Measurements from ENCODE around the gene GRB10.

The GRB10 gene

GRCh38 chr7:50696810-50697582, 85.7 kb downstream of the GRB10 start:
- Histone ChIP-seq H3K9ac (no peak overlapping the region), H3K4me3 (IDR thresholded peaks at IDR 0.05; ENCODE audit: insufficient read depth, low read depth, low read length) (no peak overlapping the region), H3K27me3 (ENCODE audit: insufficient read depth, low read depth) (no peaks in the 10 kb centered on the region), H3K4me2 (no peak overlapping the region), H3K79me2 (ENCODE audit: insufficient read depth, low read depth) (no peaks in the 10 kb centered on the region), H4K20me1 (ENCODE audit: insufficient read depth) (no peaks in the 10 kb centered on the region), H3K27ac (no peak overlapping the region), H3K4me1 (ENCODE audit: low read depth, poor library complexity, severe bottlenecking) (peaks cover 6% of the 10 kb centered on the region), H2AFZ (ENCODE audit: low read depth) (no peak overlapping the region), H3K36me3 (ENCODE audit: insufficient read depth) (no peaks in the 10 kb centered on the region)
- TF ChIP-seq CTCF (conservative IDR thresholded peaks at IDR 0.05; ENCODE audit: low read depth, low read length) = peak; percentile 66

DNA sequence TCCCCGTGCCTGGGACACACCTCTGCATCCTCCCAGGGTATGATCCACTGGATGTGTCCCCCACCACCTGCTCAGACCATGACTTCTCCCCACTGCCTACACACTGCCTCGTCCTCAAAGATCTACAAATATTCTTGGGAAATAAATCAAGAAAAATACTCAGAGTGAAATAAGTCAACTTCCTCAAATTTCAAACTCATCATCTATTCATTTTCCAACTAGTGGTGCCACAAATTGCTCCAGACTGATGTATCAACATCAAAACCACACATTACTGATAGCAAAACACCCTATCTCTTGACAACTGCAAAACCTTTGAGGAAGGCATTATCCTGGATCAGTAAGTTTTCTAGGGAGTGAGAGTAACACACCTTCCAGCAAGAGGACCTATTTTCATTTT, 87.7 kb downstream of the GRB10 start:
- Histone ChIP-seq H3K4me3 (IDR thresholded peaks at IDR 0.05; ENCODE audit: insufficient read depth, low read depth, low read length) (no peak overlapping the region), H4K20me1 (ENCODE audit: insufficient read depth) (no peaks in the 10 kb centered on the region)
- no peak for TF ChIP-seq CTCF (conservative IDR thresholded peaks at IDR 0.05; ENCODE audit: low read depth, low read length)

GRCh38 chr7:50693455-50694130, 89.1 kb downstream of the GRB10 start:
- Histone ChIP-seq H3K4me1 (ENCODE audit: low read depth, poor library complexity, severe bottlenecking) (no peaks in the 10 kb centered on the region), H3K79me2 (ENCODE audit: insufficient read depth, low read depth) (no peaks in the 10 kb centered on the region), H3K9ac (no peak overlapping the region), H3K27me3 (ENCODE audit: insufficient read depth, low read depth) (no peaks in the 10 kb centered on the region), H4K20me1 (ENCODE audit: insufficient read depth) (no peaks in the 10 kb centered on the region), H2AFZ (ENCODE audit: low read depth) (no peak overlapping the region), H3K36me3 (ENCODE audit: insufficient read depth) (no peaks in the 10 kb centered on the region), H3K4me3 (IDR thresholded peaks at IDR 0.05; ENCODE audit: insufficient read depth, low read depth, low read length) (no peak overlapping the region), H3K27ac (no peak overlapping the region), H3K4me2 (no peak overlapping the region)
- TF ChIP-seq CTCF (conservative IDR thresholded peaks at IDR 0.05; ENCODE audit: low read depth, low read length) = no peak

More for the DNA sequence above, 87.7 kb downstream of the GRB10 start:
- no peak overlapping the region for H3K27ac ChIP-seq
- no peaks in the 10 kb centered on the region for H3K36me3 ChIP-seq (ENCODE audit: insufficient read depth)
- H3K9ac ChIP-seq = no peak overlapping the region
- no peak overlapping the region for H3K4me2 ChIP-seq
- peaks cover 6% of the 10 kb centered on the region for H3K4me1 ChIP-seq (ENCODE audit: low read depth, poor library complexity, severe bottlenecking)
- H3K27me3 ChIP-seq (ENCODE audit: insufficient read depth, low read depth) = no peaks in the 10 kb centered on the region
- H3K79me2 ChIP-seq (ENCODE audit: insufficient read depth, low read depth) = no peaks in the 10 kb centered on the region
- no peak overlapping the region for H2AFZ ChIP-seq (ENCODE audit: low read depth)

GRCh38 chr7:50690541-50691011, 92.1 kb downstream of the GRB10 start:
- Histone ChIP-seq H3K4me2 (no peak overlapping the region), H2AFZ (ENCODE audit: low read depth) (no peak overlapping the region), H3K79me2 (ENCODE audit: insufficient read depth, low read depth) (no peaks in the 10 kb centered on the region), H3K36me3 (ENCODE audit: insufficient read depth) (no peaks in the 10 kb centered on the region), H3K4me1 (ENCODE audit: low read depth, poor library complexity, severe bottlenecking) (no peaks in the 10 kb centered on the region), H3K4me3 (IDR thresholded peaks at IDR 0.05; ENCODE audit: insufficient read depth, low read depth, low read length) (no peak overlapping the region), H3K27ac (no peak overlapping the region), H3K27me3 (ENCODE audit: insufficient read depth, low read depth) (no peaks in the 10 kb centered on the region), H4K20me1 (ENCODE audit: insufficient read depth) (no peaks in the 10 kb centered on the region), H3K9ac (no peak overlapping the region)
- TF ChIP-seq CTCF (conservative IDR thresholded peaks at IDR 0.05; ENCODE audit: low read depth, low read length) = no peak
